NB4 (cell line): Measurements from ENCODE around the gene ERCC6L.

Experiments used
- DNase-seq: peaks from one replicate; pipeline ENCODE4 v3.0.0; 2010; ENCODE audit warnings: low read depth
- H3K4me3 ChIP-seq: one replicate; pipeline ENCODE4 v1.5.1; 2011; ENCODE audit warnings: mild to moderate bottlenecking, low read depth, low read length, moderate library complexity
- CTCF ChIP-seq: IDR thresholded peaks from one replicate; pipeline ENCODE4 v1.5.1; 2012; ENCODE audit warnings: low read depth, low read length
- MAX ChIP-seq: IDR thresholded peaks from 2 replicates; pipeline ENCODE4 v1.6.1; 2011; ENCODE audit warnings: low read depth, low read length
- MYC ChIP-seq: IDR thresholded peaks from 2 replicates; pipeline ENCODE4 v1.6.1; 2011; ENCODE audit warnings: low read depth, low read length
- POLR2A ChIP-seq: IDR thresholded peaks from 2 replicates; pipeline ENCODE4 v1.6.1; 2011; ENCODE audit warnings: mild to moderate bottlenecking; ENCODE audit not compliant: insufficient read length; ENCODE audit errors: extremely low read depth

The ERCC6L gene

GRCh38 chrX:72238721-72239475, at the start of gene ERCC6L:
Gene ERCC6L (minus strand): TSS chrX:72239027. CDS start chrX:72238911, 116 bp downstream.
- H3K4me3 ChIP-seq: peak within 1 kb of the TSS; percentile 86
- TF ChIP-seq CTCF (no peak), MAX (peak; percentile 86), MYC (peak; percentile 88), POLR2A (peak; percentile 95)
- DNase-seq: peak; percentile 92

GRCh38 chrX:72282302-72282701, 43.5 kb upstream of the ERCC6L start:
- TF ChIP-seq CTCF (no peak), MYC (no peak), MAX (no peak), POLR2A (no peak)
- DNase-seq: no peak
- H3K4me3 ChIP-seq: no peak overlapping the region

GRCh38 chrX:72280321-72280845, 41.6 kb upstream of the ERCC6L start:
- no peak overlapping the region for H3K4me3 ChIP-seq
- no peak for TF ChIP-seq MAX
- TF ChIP-seq POLR2A: no peak
- no peak for DNase-seq

GRCh38 chrX:72276478-72276953, 37.7 kb upstream of the ERCC6L start:
- DNase-seq: no peak
- peak overlapping the region; percentile 99 for H3K4me3 ChIP-seq
- TF ChIP-seq CTCF (no peak), POLR2A (no peak), MYC (no peak), MAX (no peak; the same call in 1 of the 2 replicates)

GRCh38 chrX:72274526-72274925, 35.7 kb upstream of the ERCC6L start:
- TF ChIP-seq MAX (no peak), CTCF (no peak), MYC (no peak), POLR2A (no peak)
- peak overlapping the region; percentile 99 for H3K4me3 ChIP-seq
- no peak for DNase-seq

GRCh38 chrX:72273718-72274117, 34.9 kb upstream of the ERCC6L start:
- no peak for DNase-seq
- H3K4me3 ChIP-seq: peak overlapping the region; percentile 99
- TF ChIP-seq POLR2A (no peak), CTCF (no peak), MYC (no peak), MAX (no peak)
